ENCODE data around the gene ZFPL1. TPM values are rescaled to one million over a fixed set of nuclear protein-coding genes. Genes with fewer than 3 reads are reported as not detected.

ZFPL1 gene
- total RNA-seq, 1 donor from 2014 or later: 37.9 TPM

- DNase-seq (ENCODE audit: low read depth) (no peak), FAIRE-seq (no peak)
- no peaks in the 10 kb centered on the region for H3K36me3 Mint-ChIP-seq (ENCODE audit: low read depth, unreplicated experiment)
- no peak overlapping the region for H3K27ac Mint-ChIP-seq (ENCODE audit: unreplicated experiment)
- no peaks in the 10 kb centered on the region for H3K36me3 ChIP-seq (ENCODE audit: insufficient read depth, low read length)
- H3K27me3 Mint-ChIP-seq (ENCODE audit: low read depth, unreplicated experiment): peaks cover 14% of the 10 kb centered on the region
- no peak overlapping the region for H3K4me3 ChIP-seq (ENCODE audit: insufficient read depth, low read depth, low read length)
- H3K4me1 ChIP-seq (ENCODE audit: insufficient read depth, low read length): no peaks in the 10 kb centered on the region
- no peak overlapping the region for H3K4me2 ChIP-seq (ENCODE audit: low read length)
- H2AFZ ChIP-seq (ENCODE audit: low read depth, low read length): no peak overlapping the region
- no peaks in the 10 kb centered on the region for H3K9me3 ChIP-seq (ENCODE audit: insufficient read depth, low read depth, low read length)
- no peaks in the 10 kb centered on the region for H3K9me3 Mint-ChIP-seq (ENCODE audit: unreplicated experiment)
- no peaks in the 10 kb centered on the region for H3K4me1 Mint-ChIP-seq (ENCODE audit: low read depth, unreplicated experiment)
- H3K27me3 ChIP-seq (ENCODE audit: insufficient read depth, low read length): no peaks in the 10 kb centered on the region
- no peak overlapping the region for H3K4me3 Mint-ChIP-seq (ENCODE audit: unreplicated experiment)
- H3K27ac ChIP-seq (ENCODE audit: low read depth, low read length): no peak overlapping the region
- H3K9ac ChIP-seq (ENCODE audit: low read length): no peak overlapping the region
- H4K20me1 ChIP-seq (ENCODE audit: insufficient read depth, low read length): no peaks in the 10 kb centered on the region
- no peaks in the 10 kb centered on the region for H3K79me2 ChIP-seq (ENCODE audit: insufficient read depth, low read length)
- no peak for TF ChIP-seq EZH2 (IDR thresholded peaks at IDR 0.05; ENCODE audit: insufficient read depth, low read length)
- TF ChIP-seq, protein P1, sequence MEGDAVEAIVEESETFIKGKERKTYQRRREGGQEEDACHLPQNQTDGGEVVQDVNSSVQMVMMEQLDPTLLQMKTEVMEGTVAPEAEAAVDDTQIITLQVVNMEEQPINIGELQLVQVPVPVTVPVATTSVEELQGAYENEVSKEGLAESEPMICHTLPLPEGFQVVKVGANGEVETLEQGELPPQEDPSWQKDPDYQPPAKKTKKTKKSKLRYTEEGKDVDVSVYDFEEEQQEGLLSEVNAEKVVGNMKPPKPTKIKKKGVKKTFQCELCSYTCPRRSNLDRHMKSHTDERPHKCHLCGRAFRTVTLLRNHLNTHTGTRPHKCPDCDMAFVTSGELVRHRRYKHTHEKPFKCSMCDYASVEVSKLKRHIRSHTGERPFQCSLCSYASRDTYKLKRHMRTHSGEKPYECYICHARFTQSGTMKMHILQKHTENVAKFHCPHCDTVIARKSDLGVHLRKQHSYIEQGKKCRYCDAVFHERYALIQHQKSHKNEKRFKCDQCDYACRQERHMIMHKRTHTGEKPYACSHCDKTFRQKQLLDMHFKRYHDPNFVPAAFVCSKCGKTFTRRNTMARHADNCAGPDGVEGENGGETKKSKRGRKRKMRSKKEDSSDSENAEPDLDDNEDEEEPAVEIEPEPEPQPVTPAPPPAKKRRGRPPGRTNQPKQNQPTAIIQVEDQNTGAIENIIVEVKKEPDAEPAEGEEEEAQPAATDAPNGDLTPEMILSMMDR (IDR thresholded peaks at IDR 0.05; ENCODE audit: insufficient read depth, low read depth, low read length): no peak
Measured at GRCh38 chr11:65066805-65067291, 17.2 kb upstream of the ZFPL1 start.

DNA sequence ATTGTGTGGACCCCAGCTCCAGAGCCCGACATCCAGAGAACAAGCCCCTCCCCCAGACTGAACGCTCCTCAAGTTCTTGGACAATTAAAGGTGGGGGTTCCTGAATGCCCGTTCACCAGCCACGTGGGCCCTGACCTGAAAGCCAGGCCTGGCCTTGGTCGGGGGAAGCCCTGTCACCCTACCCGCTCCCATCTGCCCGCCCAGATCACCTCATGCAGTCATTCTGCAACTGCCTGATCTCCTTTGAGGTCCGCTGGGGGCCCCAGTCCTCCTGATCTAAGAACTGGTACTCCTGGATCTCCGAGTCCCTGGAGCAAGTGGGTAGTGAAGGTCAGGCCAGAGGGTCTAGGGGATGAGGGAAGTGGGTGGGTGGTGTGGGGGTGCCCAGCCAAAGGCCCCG, 16.6 kb upstream of the ZFPL1 start:
- Histone ChIP-seq H3K9ac (ENCODE audit: low read length) (no peak overlapping the region), H4K20me1 (ENCODE audit: insufficient read depth, low read length) (no peaks in the 10 kb centered on the region), H3K4me3 (ENCODE audit: insufficient read depth, low read depth, low read length) (no peak overlapping the region), H3K36me3 (ENCODE audit: insufficient read depth, low read length) (no peaks in the 10 kb centered on the region), H3K27ac (ENCODE audit: low read depth, low read length) (no peak overlapping the region), H3K4me1 (ENCODE audit: insufficient read depth, low read length) (no peaks in the 10 kb centered on the region), H3K27me3 (ENCODE audit: insufficient read depth, low read length) (no peaks in the 10 kb centered on the region), H3K4me2 (ENCODE audit: low read length) (no peak overlapping the region), H3K9me3 (ENCODE audit: insufficient read depth, low read depth, low read length) (no peaks in the 10 kb centered on the region), H3K79me2 (ENCODE audit: insufficient read depth, low read length) (no peaks in the 10 kb centered on the region), H2AFZ (ENCODE audit: low read depth, low read length) (no peak overlapping the region)
- Mint-ChIP-seq H3K36me3 (ENCODE audit: low read depth, unreplicated experiment) (no peaks in the 10 kb centered on the region), H3K9me3 (ENCODE audit: unreplicated experiment) (no peaks in the 10 kb centered on the region), H3K27ac (ENCODE audit: unreplicated experiment) (peak overlapping the region; percentile 18), H3K27me3 (ENCODE audit: low read depth, unreplicated experiment) (peaks cover 14% of the 10 kb centered on the region), H3K4me3 (ENCODE audit: unreplicated experiment) (no peak overlapping the region), H3K4me1 (ENCODE audit: low read depth, unreplicated experiment) (no peaks in the 10 kb centered on the region)
- no peak for FAIRE-seq
- no peak for TF ChIP-seq EZH2 (IDR thresholded peaks at IDR 0.05; ENCODE audit: insufficient read depth, low read length)
- TF ChIP-seq, protein P1 (IDR thresholded peaks at IDR 0.05; ENCODE audit: insufficient read depth, low read depth, low read length): no peak
- no peak for DNase-seq (ENCODE audit: low read depth)

GRCh38 chr11:65069217-65069616, 14.8 kb upstream of the ZFPL1 start:
- Mint-ChIP-seq H3K4me3 (ENCODE audit: unreplicated experiment) (no peak overlapping the region), H3K27ac (ENCODE audit: unreplicated experiment) (no peak overlapping the region)
- no peak overlapping the region for H3K27ac ChIP-seq (ENCODE audit: low read depth, low read length)

More at GRCh38 chr11:65069217-65069616, 14.8 kb upstream of the ZFPL1 start:
- H4K20me1 ChIP-seq (ENCODE audit: insufficient read depth, low read length): no peaks in the 10 kb centered on the region
- DNase-seq (ENCODE audit: low read depth) (no peak), FAIRE-seq (no peak)
- Mint-ChIP-seq H3K36me3 (ENCODE audit: low read depth, unreplicated experiment) (no peaks in the 10 kb centered on the region), H3K4me1 (ENCODE audit: low read depth, unreplicated experiment) (no peaks in the 10 kb centered on the region), H3K9me3 (ENCODE audit: unreplicated experiment) (no peaks in the 10 kb centered on the region), H3K27me3 (ENCODE audit: low read depth, unreplicated experiment) (peaks cover 6% of the 10 kb centered on the region)
- H3K4me3 ChIP-seq (ENCODE audit: insufficient read depth, low read depth, low read length): no peak overlapping the region
- TF ChIP-seq EZH2 (IDR thresholded peaks at IDR 0.05; ENCODE audit: insufficient read depth, low read length): no peak
- TF ChIP-seq, protein P1 (IDR thresholded peaks at IDR 0.05; ENCODE audit: insufficient read depth, low read depth, low read length): no peak
- no peaks in the 10 kb centered on the region for H3K79me2 ChIP-seq (ENCODE audit: insufficient read depth, low read length)
- no peak overlapping the region for H3K9ac ChIP-seq (ENCODE audit: low read length)
- H3K9me3 ChIP-seq (ENCODE audit: insufficient read depth, low read depth, low read length): no peaks in the 10 kb centered on the region
- no peak overlapping the region for H3K4me2 ChIP-seq (ENCODE audit: low read length)
- no peaks in the 10 kb centered on the region for H3K27me3 ChIP-seq (ENCODE audit: insufficient read depth, low read length)
- no peaks in the 10 kb centered on the region for H3K36me3 ChIP-seq (ENCODE audit: insufficient read depth, low read length)
- H2AFZ ChIP-seq (ENCODE audit: low read depth, low read length): no peak overlapping the region
- no peaks in the 10 kb centered on the region for H3K4me1 ChIP-seq (ENCODE audit: insufficient read depth, low read length)

All from astrocyte (in vitro differentiated cells and primary cell).